Renal cortical epithelial cell (primary cell): ENCODE data around the gene CD300H. TPM values are rescaled to one million over a fixed set of nuclear protein-coding genes. Genes with fewer than 3 reads are reported as not detected.

ENCODE experiments used
- DNase-seq: peaks from one replicate; pipeline ENCODE4 v3.0.0-alpha.2; 2011; ENCODE audit warnings: low read depth
- total RNA-seq: library from RNA; depleted of rRNA; stranded (reverse); fragments of >200 nt; gene quantifications from 2 replicates; pipeline ENCODE4 v1.2.3, GENCODE V29; 2014

Gene CD300H
- total RNA-seq: not detected in 2 replicates

GRCh38 chr17:74567397-74567796 lies at the start of gene CD300H:
Gene CD300H (minus strand): TSS chr17:74567509.
- no peak for DNase-seq

- DNase-seq: no peak
Observed at GRCh38 chr17:74616696-74617095, 49.4 kb upstream of the CD300H start.

- DNase-seq: no peak
Observed at GRCh38 chr17:74612046-74612445, 44.7 kb upstream of the CD300H start.

GRCh38 chr17:74610108-74610507 lies 42.8 kb upstream of the CD300H start:
- peak; percentile 4 for DNase-seq

GRCh38 chr17:74608511-74608910 lies 41.2 kb upstream of the CD300H start:
- DNase-seq: no peak

GRCh38 chr17:74607221-74607620 lies 39.9 kb upstream of the CD300H start:
- no peak for DNase-seq

- DNase-seq: no peak
Observed at GRCh38 chr17:74606050-74606449, 38.7 kb upstream of the CD300H start.

- peak; percentile 61 for DNase-seq
Observed at GRCh38 chr17:74605361-74605760, 38.1 kb upstream of the CD300H start.

GRCh38 chr17:74604761-74605160 lies 37.5 kb upstream of the CD300H start:
- no peak for DNase-seq

GRCh38 chr17:74604200-74604599 lies 36.9 kb upstream of the CD300H start:
- peak; percentile 2 for DNase-seq

- DNase-seq: no peak
Observed at GRCh38 chr17:74603746-74604145, 36.4 kb upstream of the CD300H start.

GRCh38 chr17:74603037-74603635 lies 35.8 kb upstream of the CD300H start:
- no peak for DNase-seq

GRCh38 chr17:74601944-74602572 lies 34.7 kb upstream of the CD300H start:
- DNase-seq: peak; percentile 22

- no peak for DNase-seq
Observed at GRCh38 chr17:74599448-74599939, 32.2 kb upstream of the CD300H start.

- DNase-seq: no peak
Observed at GRCh38 chr17:74599023-74599399, 31.7 kb upstream of the CD300H start.

- DNase-seq: no peak
Observed at GRCh38 chr17:74598346-74599022, 31.2 kb upstream of the CD300H start.

- no peak for DNase-seq
Observed at GRCh38 chr17:74597069-74597790, 29.9 kb upstream of the CD300H start.

- DNase-seq: no peak
Observed at GRCh38 chr17:74595037-74595750, 27.9 kb upstream of the CD300H start.

- DNase-seq: no peak
Observed at GRCh38 chr17:74592087-74592990, 25.0 kb upstream of the CD300H start, which contains the start of gene CD300LD. Gene CD300LD (minus strand): TSS chr17:74592283. CDS start chr17:74592202, 81 bp downstream.

- no peak for DNase-seq
Observed at GRCh38 chr17:74591503-74591902, 24.2 kb upstream of the CD300H start.

- no peak for DNase-seq
Observed at GRCh38 chr17:74585711-74586110, 18.4 kb upstream of the CD300H start.
